Activated T-helper 1 cell treated with Interleukin-2 at 50 U/mL for 16 hours (primary cell): Measurements from ENCODE around the gene FAM234A.

Source experiments
- DNase-seq: peaks from one replicate; pipeline ENCODE4 v3.0.0-alpha.2; 2020; ENCODE audit warnings: low read depth

The FAM234A gene

DNA sequence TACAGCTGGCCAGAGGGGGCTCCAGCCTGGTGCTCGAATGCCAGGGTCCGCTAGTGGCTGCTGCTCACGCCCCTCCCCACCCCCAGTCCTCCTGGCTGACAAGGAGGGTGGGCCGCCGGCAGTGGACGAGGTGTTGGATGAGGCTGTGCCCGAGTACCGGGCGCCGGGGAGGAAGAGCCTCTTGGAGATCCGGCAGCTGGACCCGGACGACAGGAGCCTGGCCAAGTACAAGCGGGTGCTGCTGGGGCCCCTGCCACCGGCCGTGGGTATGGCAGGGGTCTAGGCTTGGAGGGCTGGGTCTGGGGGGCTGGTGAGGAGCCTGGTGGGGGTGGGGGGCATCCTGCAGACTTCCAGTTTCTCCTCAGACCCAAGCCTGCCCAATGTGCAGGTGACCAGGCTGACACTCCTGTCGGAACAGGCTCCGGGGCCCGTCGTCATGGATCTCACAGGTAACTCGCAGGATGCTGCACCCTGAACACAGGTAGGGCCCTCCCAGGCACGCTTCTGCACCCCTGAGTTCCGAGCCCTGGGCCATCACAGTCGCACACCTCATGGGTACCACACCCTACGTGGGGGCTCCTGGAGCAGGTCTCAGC, 47.1 kb downstream of the FAM234A start:
- no peak for DNase-seq

DNA sequence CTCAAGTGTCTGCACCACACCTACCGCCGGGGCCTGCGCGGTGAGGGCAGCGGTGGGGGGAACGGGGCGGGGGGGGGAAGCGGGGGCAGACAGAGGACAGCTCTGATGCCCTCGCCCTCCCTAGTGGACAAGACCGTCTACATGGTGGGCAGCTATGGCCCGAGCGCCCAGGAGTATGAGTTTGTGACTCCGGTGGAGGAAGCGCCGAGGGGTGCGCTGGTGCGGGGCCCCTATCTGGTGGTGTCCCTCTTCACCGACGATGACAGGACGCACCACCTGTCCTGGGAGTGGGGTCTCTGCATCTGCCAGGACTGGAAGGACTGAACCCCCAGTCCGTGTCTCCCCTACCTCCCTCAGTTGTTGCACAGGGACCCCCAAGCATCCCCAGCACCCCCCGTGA, 47.9 kb downstream of the FAM234A start:
- DNase-seq: no peak

DNA sequence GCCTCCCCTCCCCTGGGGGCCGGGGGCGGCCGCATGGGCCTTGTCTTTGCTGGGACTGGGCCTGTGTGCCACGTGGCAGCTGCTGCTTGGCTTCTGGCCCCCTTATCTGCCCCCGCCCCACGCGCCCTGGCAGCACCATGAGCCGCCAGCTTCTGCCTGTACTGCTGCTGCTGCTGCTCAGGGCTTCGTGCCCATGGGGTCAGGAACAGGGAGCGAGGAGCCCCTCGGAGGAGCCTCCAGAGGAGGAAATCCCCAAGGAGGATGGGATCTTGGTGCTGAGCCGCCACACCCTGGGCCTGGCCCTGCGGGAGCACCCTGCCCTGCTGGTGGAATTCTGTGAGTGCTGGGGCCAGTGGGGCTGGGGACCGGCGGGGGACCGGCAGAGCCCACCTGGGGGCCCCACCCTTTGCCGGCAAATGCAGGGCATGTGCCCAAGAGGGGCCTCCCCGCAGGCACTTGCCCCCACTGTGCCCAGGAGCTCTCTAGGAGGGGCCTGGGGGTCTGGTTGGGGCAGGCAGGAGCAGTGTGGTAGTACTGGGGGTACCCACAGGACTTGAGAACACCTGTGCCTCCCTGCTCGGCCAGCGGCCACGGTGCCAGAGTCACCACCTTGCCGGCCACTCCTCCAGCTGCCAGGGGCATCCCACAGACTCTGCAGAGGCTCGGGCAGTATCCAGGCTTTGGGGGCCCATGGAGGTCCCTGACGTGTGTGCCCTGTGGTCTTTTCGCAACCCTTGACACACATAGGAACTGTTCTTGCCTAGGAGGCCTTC, 48.6 kb downstream of the FAM234A start, which contains the start of gene PDIA2:
PDIA2 (plus strand) TSS at position 132 of the 773 bp plus-strand sequence; CDS start at position 138, 6 bp downstream.
- DNase-seq: no peak

DNA sequence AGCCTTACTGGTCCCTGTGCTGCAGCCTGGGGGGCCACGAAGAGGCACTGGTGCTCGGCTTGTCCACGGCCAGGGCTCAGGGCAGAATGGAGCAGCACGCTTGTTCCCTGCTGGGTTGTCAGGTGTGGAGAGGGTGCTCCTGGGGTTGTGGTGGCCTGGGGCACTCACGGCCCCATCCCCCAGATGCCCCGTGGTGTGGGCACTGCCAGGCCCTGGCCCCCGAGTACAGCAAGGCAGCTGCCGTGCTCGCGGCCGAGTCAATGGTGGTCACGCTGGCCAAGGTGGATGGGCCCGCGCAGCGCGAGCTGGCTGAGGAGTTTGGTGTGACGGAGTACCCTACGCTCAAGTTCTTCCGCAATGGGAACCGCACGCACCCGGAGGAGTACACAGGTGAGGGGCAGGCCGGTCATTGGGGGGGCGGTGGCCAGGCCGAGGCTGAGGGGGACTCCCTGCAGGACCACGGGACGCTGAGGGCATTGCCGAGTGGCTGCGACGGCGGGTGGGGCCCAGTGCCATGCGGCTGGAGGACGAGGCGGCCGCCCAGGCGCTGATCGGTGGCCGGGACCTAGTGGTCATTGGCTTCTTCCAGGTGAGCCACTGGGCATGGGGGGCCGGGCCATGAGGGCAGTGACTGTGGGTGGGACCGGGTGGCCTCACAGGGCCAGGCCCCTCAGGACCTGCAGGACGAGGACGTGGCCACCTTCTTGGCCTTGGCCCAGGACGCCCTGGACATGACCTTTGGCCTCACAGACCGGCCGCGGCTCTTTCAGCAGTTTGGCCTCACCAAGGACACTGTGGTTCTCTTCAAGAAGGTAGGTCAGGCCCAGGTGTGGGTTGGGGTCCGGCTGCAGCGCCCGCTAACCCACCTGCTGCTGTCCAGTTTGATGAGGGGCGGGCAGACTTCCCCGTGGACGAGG, 49.8 kb downstream of the FAM234A start:
- DNase-seq: no peak

GRCh38 chr16:285146-286055, 50.8 kb downstream of the FAM234A start:
- no peak for DNase-seq

- no peak for DNase-seq
These were observed 52.1 kb downstream of the FAM234A start for GRCh38 chr16:286491-287297.

GRCh38 chr16:287298-287811, 52.7 kb downstream of the FAM234A start:
- DNase-seq: no peak

- DNase-seq: no peak
These were observed 53.6 kb downstream of the FAM234A start for GRCh38 chr16:287981-288920.

DNA sequence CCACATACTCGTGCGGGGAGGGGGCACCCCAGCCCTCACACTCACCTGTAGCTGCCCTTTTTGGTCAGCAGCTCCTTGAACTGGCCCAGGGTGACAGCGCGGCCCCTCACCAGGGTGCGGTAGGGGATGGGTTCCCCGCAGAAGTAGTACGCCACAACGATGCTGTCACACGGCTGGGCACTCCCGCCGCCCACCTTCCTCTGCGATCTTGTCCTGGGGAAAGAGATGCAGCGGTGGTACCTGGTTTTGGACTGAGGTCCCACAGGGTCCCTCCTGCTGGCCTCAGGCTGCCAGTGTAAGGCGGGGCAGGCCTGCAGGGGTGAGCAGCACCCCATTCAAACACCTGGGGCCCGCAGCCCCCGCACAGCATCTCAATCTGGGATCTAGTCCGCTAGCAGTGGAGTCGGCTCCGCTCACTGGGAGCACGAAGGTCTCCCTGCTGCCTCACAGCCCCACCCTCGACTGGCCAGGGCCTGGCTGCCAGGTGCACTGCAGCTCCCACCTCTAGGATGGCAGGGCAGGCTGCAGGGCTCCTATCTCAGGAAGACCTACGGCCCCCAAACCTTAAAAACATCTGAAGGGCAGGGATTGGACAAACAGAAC, 54.9 kb downstream of the FAM234A start:
- no peak for DNase-seq

DNA sequence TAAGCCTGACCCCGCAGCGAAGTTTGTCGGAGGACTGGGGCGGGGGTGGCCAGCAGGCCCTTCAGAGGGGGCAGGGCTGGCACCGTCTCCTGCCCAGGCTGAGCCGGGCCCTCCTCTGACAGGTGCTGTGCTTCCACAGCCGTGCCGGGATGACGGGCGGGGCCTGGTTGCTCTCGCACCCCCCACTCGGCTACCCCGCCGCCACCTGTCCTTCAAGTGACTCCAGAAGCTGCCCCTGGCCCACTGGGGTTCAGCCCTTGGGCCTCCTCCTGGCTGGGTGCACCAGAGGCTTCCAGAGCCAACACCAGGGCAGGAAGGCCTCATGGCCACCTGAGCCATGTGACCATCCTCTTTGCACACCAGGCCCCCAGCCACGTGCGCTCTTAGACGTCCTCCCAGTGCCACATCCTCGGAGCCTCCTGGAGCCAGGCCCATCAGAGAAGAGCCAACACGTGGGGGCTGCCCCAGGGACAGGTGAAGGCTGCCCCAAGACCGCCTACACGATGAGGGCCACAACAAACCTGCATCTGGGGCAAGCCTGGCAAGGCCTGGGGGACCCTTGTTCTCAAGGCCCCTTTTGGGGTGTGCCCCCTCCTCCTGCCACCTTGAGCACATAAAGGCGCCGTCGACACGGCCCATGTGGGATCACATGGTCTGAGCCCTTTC, 55.5 kb downstream of the FAM234A start:
- DNase-seq: no peak

- DNase-seq: no peak
These were observed 56.2 kb downstream of the FAM234A start for GRCh38 chr16:290681-291405.

DNA sequence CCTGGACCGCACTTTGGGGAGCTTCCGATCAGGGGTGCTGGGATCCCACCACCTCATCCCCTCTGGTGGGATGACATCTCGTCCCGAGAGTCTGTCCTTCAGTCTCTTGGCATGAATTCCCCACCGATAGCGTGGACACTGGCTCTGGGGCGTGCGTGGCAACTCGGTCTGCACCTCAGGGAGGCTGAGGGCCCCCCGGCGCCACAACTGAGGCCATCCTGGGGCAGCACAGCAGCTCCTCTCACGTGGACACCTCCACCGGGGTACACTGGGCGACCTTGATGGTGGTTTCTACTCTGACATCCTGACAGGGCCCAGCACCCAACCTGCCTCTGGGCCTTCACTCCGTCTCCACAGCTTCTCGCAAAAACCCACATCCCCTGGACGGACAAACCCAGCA, 56.9 kb downstream of the FAM234A start:
- no peak for DNase-seq

GRCh38 chr16:293043-293775, 58.6 kb downstream of the FAM234A start:
- no peak for DNase-seq

DNA sequence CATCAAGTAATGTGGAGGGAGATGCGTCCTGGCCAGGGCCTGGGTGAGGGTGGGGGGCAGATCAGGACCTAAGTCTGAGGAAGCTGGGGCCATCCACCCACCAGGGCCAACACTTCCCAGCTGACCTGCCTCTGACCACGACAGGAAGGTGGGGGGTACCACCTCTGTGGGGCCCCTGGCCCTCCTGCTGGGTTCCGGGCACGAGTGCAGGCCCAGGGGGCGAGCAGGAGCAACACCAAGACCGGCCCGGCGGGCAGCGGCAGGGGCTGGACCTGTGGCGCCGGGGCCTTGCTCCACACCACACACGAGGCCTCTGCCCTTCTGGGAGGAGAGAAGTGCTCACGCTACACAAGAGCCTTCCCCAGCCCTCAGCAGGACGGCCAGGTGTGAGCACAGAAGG, 61.7 kb downstream of the FAM234A start:
- no peak for DNase-seq

DNA sequence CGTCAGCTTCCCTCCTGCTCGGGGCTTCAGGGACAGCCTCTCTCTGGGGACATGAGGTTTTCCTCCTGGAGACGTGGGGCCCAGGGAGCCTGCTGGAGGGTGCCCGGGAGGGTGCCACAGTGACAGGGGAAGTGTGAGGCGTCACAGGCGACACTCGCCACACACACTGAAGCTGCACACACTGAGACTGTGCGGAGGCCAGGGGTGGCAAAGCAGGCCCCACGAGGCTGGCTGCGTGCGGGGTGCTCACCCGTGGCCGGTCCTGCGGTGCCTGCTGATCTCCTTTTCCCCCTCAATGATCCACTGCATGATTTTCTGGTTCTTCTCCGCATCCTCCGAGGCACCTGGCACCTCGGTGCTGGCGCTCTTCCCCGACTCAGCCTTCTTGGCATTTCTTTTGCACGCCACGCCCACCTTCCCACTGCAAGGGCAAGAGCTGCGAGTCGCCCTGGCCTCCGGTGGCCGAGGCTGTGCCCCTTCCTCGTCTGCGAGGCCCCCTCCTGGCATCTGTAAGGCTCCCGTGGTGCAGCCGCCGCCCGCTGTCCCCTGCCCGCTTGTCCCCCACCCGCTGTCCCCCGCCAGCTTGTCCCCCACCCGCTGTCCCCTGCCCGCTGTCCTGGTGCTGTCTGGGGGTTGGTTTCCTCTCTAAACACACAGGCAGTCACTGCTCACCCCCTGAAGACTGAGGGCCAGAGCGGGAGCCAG, 62.3 kb downstream of the FAM234A start:
- DNase-seq: no peak

DNA sequence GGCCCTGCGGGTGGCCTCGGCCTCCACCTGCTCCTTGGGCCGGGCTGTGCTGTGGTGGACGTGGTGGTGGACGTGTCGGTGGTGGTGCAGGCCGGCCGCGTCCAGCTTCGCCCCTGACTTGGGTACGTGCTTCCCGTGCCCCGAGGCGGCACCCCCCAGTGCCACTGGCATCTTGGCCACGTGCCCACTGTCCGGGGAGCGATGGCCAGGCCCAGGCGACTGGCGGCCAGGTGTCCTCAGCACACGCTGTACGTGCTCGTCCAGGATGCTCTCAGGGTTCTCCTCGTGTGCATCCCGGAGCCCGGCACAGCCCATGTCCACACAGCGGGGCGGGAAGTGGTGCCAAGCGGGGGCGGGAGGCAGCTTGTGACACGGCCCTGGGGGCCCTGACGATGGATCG, 63.2 kb downstream of the FAM234A start:
- DNase-seq: no peak
